Heart right ventricle (tissue), 16 donors: Measurements from ENCODE around the gene FCGR2B. TPM values are rescaled to one million over a fixed set of nuclear protein-coding genes. Genes with fewer than 3 reads are reported as not detected.

Experiments
- ATAC-seq, 8 donors: fragments of 200-7000 bp; cut with Tn5 transposase; one replicate each; pipeline ENCODE4 v1.9.1; 2020; ENCODE audit warnings: mild to moderate bottlenecking in 8 of 8, moderate library complexity in 8 of 8, moderate number of reproducible peaks in 1 of 8
- DNase-seq, 2 donors: peaks; one replicate each; pipeline ENCODE4 v3.0.0-alpha.2; 2020
- H3K27ac ChIP-seq, 10 donors: fragments of 200-600 bp; sonication (generic) in 2 of 10; one replicate each; pipeline versions ENCODE4 v1.5.0 to v1.8.0; 2020 to 2022; ENCODE audit warnings: mild to moderate bottlenecking in 3 of 10
- H3K27me3 ChIP-seq, 7 donors: fragments of 200-600 bp; one replicate each; pipeline ENCODE4 v1.8.0; 2021 to 2022; ENCODE audit warnings: mild to moderate bottlenecking in 2 of 7
- H3K36me3 ChIP-seq, 9 donors: fragments of 200-600 bp; sonication (generic) in 1 of 9; one replicate each; pipeline versions ENCODE4 v1.5.0 to v1.8.0; 2020 to 2022; ENCODE audit warnings: mild to moderate bottlenecking in 2 of 9
- H3K4me1 ChIP-seq, 9 donors: fragments of 200-600 bp; sonication (generic) in 1 of 9; one replicate each; pipeline versions ENCODE4 v1.5.0 to v1.8.0; 2020 to 2022; ENCODE audit warnings: mild to moderate bottlenecking in 4 of 9
- H3K4me3 ChIP-seq, 10 donors: fragments of 200-600 bp; sonication (generic) in 2 of 10; one replicate each; pipeline versions ENCODE4 v1.5.0 to v1.8.0; 2020 to 2022; ENCODE audit warnings: mild to moderate bottlenecking in 7 of 10, moderate library complexity in 2 of 10
- H3K9me3 ChIP-seq, 11 donors: fragments of 200-600 bp in 10 of 11; sonication (generic) in 2 of 11; one replicate each; pipeline versions ENCODE4 v1.5.0 to v1.8.0; 2013 to 2022; ENCODE audit warnings: mild to moderate bottlenecking in 2 of 11, control low read depth in 1 of 11, moderate library complexity in 1 of 11
- WGBS, 2 donors: extraction: QIAGEN DNeasy Blood & Tissue Kit; methylation state at CpG; one replicate each; pipeline ENCODE4 v1.1.7; 2013; ENCODE audit warnings: inconsistent platforms in 1 of 2; 5-methylcytosine and 5-hydroxymethylcytosine counted together
- intact Hi-C, 10 donors: fragments of 100-400 bp; cut with DNase I; formaldehyde crosslinking; loops; one replicate each; pipeline versions ENCODE4 v1.11.1 to v1.14.2; 2022
- polyA plus RNA-seq, 2 donors: library from polyadenylated mRNA; stranded (reverse); fragments of 200-250 nt; gene quantifications; one replicate each; pipeline ENCODE4 v1.2.3, GENCODE V29; 2013
- total RNA-seq, 10 donors: library from RNA; stranded (reverse); fragmentation: NEBNext Ultra II Directional in 3 of 10; extraction: Animal tissue kit (Norgen Biotek cat#: 25700) in 3 of 10; gene quantifications; one replicate each; pipeline versions ENCODE4 v1.2.1 to v1.2.4, GENCODE V29; 2021 to 2023
- TF ChIP-seq, protein P1 (sequence below), 9 donors: fragments of 200-600 bp; sonication (generic) in 2 of 9; IDR thresholded peaks; one replicate each; pipeline versions ENCODE4 v1.5.0 to v1.8.0; 2021 to 2022; ENCODE audit warnings: antibody characterized with exemption in 9 of 9, mild to moderate bottlenecking in 5 of 9, moderate library complexity in 1 of 9
- donor health status: Arrhythmogenic right ventricular cardiomyopathy.
- donor health status: ischemic (EF 13 %, LVEDD 7.1; RV severe dilation, severe dysfunction).
- donor health status: healthy with polysubstance abuse.
- donor health status: DM: no; HTN: yes; CAD: no.
- donor health status: DM: no; HTN: no; CAD: no.
- donor health status: ischemic (EF 25% LVEDD 6.9; RV normal size, moderate dysfunction).
- donor health status: ischemic (EF 25% LVEDD 5.7; RV mildly dilated, moderate dysfunction).
- donor health status: healthy.
- donor health status: DM: yes; HTN: yes; CAD: no.
- donor health status: Ischemic cardiomyopathy.
- donor health status: ischemic (EF 35%, LVEDD 5.7; RV mildly dilated, moderate dysfunction).
- donor health status: nonischemic (EF 11% LVEDD 7.7; RV severe dilation, severe dysfunction).
- donor health status: DM: yes; HTN: yes; CAD: no.
- donor health status: PGD.
- donor health status: ischemic (EF 29% LVEDD 5.4; RV normal size, mild dysfunction).
- donor health status: nonischemic (EF 23%, LVEDD 6.1; RV moderate dilation, normal function).

The FCGR2B gene
- total and polyA plus RNA-seq, 12 donors, result 1.7 to 40.9 (median 5.3) TPM

DNA sequence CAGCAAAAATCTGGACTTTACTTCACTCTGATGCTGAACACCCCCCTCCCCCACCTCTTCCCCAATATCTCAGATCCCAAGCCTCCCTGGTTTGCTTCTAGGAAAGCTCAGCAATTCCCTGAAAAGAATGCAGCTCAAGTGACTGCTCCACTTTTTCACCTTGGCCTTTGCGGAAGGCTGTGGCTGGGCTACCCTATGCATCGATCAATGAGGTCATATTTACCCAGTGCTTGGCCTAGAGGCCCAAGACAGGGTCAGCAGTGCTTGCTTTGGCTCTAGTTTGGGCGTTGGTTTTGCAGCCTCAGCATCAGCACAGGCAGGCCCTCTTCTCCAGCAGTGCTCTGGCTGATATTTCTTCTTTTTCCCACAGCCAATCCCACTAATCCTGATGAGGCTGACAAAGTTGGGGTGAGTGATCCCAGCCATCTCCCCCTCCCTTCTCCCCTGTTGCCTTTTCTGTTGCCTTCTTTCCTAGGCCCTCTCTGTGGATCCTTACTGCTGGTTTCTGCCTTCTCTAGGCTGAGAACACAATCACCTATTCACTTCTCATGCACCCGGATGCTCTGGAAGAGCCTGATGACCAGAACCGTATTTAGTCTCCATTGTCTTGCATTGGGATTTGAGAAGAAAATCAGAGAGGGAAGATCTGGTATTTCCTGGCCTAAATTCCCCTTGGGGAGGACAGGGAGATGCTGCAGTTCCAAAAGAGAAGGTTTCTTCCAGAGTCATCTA is 14.2 kb downstream of the FCGR2B start:
- no peak overlapping the region for H3K27ac ChIP-seq
- intact Hi-C loops, result no loop called here
- no peak overlapping the region for H3K4me3 ChIP-seq
- TF ChIP-seq, protein P1, sequence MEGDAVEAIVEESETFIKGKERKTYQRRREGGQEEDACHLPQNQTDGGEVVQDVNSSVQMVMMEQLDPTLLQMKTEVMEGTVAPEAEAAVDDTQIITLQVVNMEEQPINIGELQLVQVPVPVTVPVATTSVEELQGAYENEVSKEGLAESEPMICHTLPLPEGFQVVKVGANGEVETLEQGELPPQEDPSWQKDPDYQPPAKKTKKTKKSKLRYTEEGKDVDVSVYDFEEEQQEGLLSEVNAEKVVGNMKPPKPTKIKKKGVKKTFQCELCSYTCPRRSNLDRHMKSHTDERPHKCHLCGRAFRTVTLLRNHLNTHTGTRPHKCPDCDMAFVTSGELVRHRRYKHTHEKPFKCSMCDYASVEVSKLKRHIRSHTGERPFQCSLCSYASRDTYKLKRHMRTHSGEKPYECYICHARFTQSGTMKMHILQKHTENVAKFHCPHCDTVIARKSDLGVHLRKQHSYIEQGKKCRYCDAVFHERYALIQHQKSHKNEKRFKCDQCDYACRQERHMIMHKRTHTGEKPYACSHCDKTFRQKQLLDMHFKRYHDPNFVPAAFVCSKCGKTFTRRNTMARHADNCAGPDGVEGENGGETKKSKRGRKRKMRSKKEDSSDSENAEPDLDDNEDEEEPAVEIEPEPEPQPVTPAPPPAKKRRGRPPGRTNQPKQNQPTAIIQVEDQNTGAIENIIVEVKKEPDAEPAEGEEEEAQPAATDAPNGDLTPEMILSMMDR (IDR thresholded peaks at IDR 0.05), result no peak
- DNase-seq (no peak), ATAC-seq (no peak)
- no peaks in the 10 kb centered on the region for H3K36me3 ChIP-seq
- H3K4me1 ChIP-seq, result peaks cover 0 to 6% (median 0%) of the 10 kb centered on the region in 9 donors
- WGBS, 2 donors, result 80 to 81% methylated on average over 5 of the region's 5 CpGs
- H3K9me3 ChIP-seq, result no peaks in the 10 kb centered on the region
- peaks cover 0 to 25% (median 0%) of the 10 kb centered on the region in 7 donors for H3K27me3 ChIP-seq

DNA sequence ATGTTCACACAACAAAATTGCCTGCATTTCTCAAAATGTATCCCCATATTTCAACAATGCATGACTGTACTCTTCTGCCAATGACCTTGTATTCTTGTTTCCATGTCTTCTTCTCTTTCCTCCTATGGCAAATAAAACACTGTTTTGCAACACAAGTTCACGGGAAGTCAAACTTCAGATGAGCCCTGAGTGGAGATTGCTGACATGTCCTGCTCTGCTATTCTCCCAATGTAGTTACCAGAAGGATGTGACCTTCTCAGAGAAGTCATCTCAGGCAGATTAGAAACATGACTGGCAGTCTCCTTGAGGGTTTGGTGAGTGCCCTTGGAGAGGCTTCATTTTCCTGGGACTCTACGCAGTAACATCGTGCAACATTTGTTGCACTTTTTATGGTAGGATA is 15.6 kb downstream of the FCGR2B start:
- Histone ChIP-seq H3K4me3 (no peak overlapping the region), H3K36me3 (no peaks in the 10 kb centered on the region), H3K9me3 (no peaks in the 10 kb centered on the region), H3K27ac (no peak overlapping the region), H3K27me3 (peaks cover 0 to 38% (median 5%) of the 10 kb centered on the region in 7 donors), H3K4me1 (peaks cover 0 to 6% (median 0%) of the 10 kb centered on the region in 9 donors)
- intact Hi-C loops, result no loop called here
- TF ChIP-seq, protein P1 (IDR thresholded peaks at IDR 0.05), result no peak
- 82 to 91% methylated on average over 3 of the region's 3 CpGs for WGBS, 2 donors
- no peak for ATAC-seq
- DNase-seq, result no peak

DNA sequence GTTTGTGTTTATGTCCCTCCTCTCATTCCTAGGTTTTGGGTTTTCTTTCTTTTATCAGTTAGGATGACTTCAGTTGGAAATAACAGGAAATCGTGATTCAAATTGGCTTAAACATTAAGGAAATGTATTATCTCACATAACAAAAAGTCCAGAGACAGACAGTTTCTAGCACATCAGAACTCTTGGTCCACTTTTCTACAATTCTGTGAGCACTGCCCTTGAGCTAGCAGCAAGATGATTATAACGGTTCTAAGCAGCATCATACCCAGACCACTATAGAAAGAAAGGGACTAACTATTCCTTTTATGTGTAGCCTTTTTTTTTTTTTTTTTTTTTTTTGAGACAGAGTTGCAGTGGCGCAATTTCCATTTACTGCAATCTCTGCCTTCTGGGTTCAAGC is 18.9 kb downstream of the FCGR2B start:
- Histone ChIP-seq H3K4me3 (no peak overlapping the region), H3K4me1 (peaks cover 0 to 6% (median 0%) of the 10 kb centered on the region in 9 donors), H3K27ac (no peak overlapping the region), H3K9me3 (no peaks in the 10 kb centered on the region), H3K36me3 (no peaks in the 10 kb centered on the region), H3K27me3 (peaks cover 0 to 50% (median 8%) of the 10 kb centered on the region in 7 donors)
- DNase-seq, result no peak
- intact Hi-C loops, result no loop called here
- TF ChIP-seq, protein P1 (IDR thresholded peaks at IDR 0.05), result no peak
- ATAC-seq, result no peak
- WGBS, 2 donors, result 60 to 70% methylated on average over 3 of the region's 3 CpGs

DNA sequence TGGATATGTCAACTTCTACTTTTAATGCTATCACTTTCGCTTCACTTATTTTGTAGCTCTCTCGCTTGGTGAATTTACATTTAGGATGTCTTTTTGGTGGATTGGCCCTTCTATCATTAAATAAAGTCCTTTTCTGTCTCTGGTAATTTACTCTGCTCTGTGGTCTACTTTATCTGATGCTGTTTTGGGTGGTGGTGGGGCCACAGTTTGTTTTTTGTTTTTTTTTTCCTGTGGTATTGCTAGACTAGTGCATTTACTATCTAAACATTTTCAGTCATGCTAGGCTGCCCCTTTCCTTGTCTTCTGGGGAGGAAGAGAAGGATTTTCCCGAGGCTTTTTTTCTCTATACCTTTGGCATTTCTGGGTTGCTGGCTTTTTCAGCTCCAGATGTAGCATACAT is 26.0 kb downstream of the FCGR2B start:
- intact Hi-C loops, result no loop called here
- 74 to 78% methylated on average over 3 of the region's 3 CpGs for WGBS, 2 donors
- no peaks in the 10 kb centered on the region for H3K4me1 ChIP-seq
- ATAC-seq, result no peak
- H3K4me3 ChIP-seq, result no peak overlapping the region
- H3K36me3 ChIP-seq, result no peaks in the 10 kb centered on the region
- no peak for DNase-seq
- TF ChIP-seq, protein P1 (IDR thresholded peaks at IDR 0.05), result no peak
- H3K27me3 ChIP-seq, result peaks cover 0 to 65% (median 22%) of the 10 kb centered on the region in 7 donors
- H3K27ac ChIP-seq, result no peak overlapping the region
- H3K9me3 ChIP-seq, result no peaks in the 10 kb centered on the region
